Stimulated activated CD4-positive, alpha-beta T cell treated with anti-CD3 and anti-CD28 coated beads, Interleukin-4, amount 100 ng/mL, for 24 hours (primary cell): ENCODE data around the gene EEA1.

Experiments used
- DNase-seq: peaks from one replicate; pipeline ENCODE4 v3.0.0-alpha.2; 2020

EEA1 gene

DNA sequence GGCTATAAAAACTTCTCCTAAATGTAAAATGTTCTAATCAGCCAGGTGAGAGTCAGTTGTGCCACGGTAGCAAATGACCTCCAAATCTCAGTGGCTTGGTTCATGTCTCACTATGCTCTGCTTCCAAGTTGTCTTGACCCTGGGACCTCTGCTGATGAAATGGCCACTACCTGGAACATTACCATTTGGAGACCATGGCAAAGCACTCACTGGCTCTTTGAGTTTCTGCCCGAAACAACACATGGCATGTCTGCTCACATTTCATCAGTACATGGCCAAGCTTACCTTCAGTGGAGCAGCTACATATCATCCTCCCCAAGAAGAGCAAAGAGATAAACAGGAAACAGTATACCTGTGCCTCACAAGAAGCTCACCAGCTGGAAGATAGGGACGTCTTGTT, 186.1 kb downstream of the EEA1 start:
- DNase-seq: no peak

DNA sequence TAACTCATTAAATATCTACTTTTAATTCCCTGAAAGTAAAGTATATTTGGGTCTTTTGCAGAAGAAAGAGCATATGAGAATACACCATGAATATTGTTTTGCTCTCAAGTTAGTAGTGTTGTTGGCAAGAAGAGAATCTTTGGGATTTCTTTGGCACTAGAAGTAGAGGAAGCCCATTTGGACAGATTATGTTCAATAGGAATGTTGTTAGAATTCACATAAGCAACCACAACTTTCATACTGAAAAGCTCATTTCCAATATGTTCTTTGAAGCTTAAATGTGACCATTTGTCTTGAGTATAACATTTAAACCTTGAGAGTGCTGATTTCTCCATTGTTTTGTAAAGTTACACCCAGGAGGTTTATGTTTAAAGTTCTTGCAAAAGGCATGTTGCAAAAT, 188.7 kb downstream of the EEA1 start:
- no peak for DNase-seq

DNA sequence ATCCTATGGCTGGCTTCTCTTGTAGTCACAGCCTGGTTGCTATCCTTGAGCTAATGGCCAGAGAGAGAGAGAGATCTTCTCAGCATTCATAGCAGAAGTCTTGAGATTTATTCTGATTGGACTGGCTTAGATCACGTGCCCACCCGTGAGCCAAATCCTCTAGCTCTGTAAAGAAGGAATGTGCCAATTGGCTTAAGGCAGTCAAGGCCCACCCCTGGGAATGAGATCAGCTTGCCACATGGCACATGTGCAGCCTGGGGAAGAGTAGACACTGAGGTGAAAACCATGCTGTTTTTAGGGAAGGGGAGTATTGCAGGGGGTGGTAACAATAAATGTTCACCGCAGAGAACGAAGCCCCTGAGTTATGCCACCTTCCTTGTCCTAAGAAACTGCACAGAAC, 190.0 kb downstream of the EEA1 start:
- no peak for DNase-seq

- no peak for DNase-seq
Observed at GRCh38 chr12:92737855-92738850, 190.9 kb downstream of the EEA1 start.

GRCh38 chr12:92736605-92737004, 192.5 kb downstream of the EEA1 start:
- no peak for DNase-seq

- DNase-seq: no peak
Observed at GRCh38 chr12:92735131-92735721, 193.9 kb downstream of the EEA1 start.

GRCh38 chr12:92733661-92734060, 195.4 kb downstream of the EEA1 start:
- DNase-seq: no peak

DNA sequence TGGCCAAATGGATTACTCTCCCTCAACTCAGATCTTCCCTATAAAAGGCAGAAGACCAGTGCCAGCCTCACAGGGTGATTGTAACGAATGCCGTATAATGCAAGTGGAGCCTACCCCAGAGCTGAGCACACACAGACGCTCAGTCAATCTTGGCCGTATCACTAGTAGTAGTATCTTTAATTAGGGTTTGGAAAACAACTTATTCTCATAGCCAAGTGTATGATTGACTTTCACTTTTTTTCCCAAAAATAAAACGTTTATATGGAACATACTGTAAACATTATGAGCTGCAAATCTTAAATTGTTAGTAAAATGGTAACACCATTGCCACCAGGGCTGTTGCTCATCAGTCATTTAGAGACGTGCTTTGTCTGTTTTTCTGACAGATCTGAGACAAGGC, 195.9 kb downstream of the EEA1 start:
- no peak for DNase-seq

- DNase-seq: no peak
Observed at GRCh38 chr12:92732716-92733115, 196.4 kb downstream of the EEA1 start.

DNA sequence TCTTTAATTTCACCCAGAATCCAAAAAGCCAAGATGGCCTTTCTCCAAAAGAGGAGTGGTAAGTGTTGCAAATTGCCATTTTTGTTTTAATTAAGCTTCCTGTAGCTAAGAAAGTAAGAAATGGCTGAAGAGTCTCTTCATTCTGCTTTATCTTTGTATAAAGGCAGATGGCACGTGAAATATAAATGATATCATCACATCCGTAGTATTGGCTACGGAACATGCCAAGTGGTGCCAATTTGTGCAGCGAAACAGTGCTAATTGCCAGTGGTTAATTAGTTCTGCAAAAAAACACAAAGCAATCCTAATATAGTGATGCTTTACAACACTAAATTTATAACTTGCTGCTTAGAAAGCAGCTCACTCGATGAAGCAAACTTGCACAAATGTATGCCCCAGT, 196.9 kb downstream of the EEA1 start:
- no peak for DNase-seq

- DNase-seq: no peak
Observed at GRCh38 chr12:92730758-92731157, 198.3 kb downstream of the EEA1 start.

DNA sequence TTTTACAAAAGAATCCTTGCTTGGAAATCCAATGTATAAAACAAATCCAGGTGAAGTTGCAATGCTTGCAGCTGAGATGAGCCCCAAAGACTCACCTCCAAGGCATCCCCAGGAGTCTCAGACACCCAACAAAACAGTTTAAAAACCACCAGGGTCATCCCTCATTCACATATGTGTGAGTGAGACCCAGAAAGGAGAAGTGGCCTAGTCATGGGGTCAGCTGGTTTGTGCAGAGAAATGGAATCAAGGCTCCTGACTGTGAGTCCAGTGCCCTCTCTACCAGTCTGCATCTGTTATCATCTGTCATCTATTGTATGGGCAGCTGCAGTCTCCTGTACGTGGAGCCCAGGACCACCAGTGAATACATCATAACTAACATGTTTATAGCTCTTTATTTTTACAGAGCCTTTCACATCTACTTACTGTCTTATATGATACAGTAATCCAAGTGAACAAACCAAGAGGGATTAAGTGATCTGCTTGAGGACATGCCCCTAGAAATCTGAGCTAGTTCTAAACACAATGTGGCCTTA, 199.3 kb downstream of the EEA1 start:
- DNase-seq: no peak

DNA sequence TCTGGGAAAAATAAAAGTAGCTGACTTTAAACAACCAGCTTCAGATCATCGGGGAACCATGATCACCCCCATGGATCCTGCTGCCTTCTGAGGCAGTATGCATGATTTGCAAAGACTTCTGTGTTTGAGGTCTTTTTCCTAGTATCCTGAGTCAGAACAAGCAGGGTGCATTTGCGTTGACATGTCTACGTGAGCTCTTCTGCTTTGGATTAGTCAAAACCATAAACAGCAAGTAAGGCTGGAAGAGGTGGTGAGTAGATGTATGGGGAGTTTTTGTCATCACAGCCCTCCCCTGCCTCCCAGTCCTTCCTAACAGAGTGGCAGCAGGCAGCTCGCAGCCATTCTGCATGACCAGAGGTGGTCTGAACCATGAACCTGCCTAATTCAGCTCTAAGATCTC, 202.2 kb downstream of the EEA1 start:
- no peak for DNase-seq

DNA sequence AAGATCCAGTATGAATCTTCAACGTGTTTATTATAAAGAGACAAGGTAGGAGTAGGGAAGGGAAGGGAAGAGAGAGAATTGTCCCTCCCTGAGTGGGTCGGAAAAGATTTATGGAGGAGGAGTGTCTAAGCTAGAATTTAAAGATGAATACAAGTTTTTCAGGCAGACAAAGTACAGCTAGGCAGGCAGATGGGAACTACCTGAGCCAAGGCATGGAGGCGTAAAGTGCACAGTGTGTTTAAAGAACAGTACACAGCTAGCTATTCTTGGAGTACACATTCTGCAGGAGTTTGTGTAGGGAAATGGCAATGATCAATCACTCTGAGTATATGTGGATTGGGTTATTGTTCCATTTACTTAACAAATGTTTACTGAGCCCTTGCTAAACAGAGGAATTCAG, 206.2 kb downstream of the EEA1 start:
- DNase-seq: no peak

GRCh38 chr12:92721656-92722055, 207.4 kb downstream of the EEA1 start:
- no peak for DNase-seq

- no peak for DNase-seq
Observed at GRCh38 chr12:92721130-92721529, 208.0 kb downstream of the EEA1 start.
